Effector memory CD4-positive, alpha-beta T cell (primary cell): Measurements from ENCODE around the gene SPI1.
"Not testable (repeated sequence)": the region's sequence is repeated elsewhere in the genome, so short reads cannot be mapped to it uniquely, and the experiment has no call there.

Experiments used
- DNase-seq, 3 donors: peaks; one replicate each; pipeline ENCODE4 v3.0.0-alpha.2; 2020
- H3K27ac ChIP-seq: 2 replicates; pipeline ENCODE4 v1.7.0; 2013; ENCODE audit warnings: mild to moderate bottlenecking, low read length, moderate library complexity; ENCODE audit not compliant: insufficient read depth, poor library complexity, severe bottlenecking
- H3K27me3 ChIP-seq: replicated peaks from 2 replicates; pipeline ENCODE4 v1.7.0; 2013; ENCODE audit warnings: mild to moderate bottlenecking, low read length; ENCODE audit not compliant: insufficient read depth, control insufficient read depth, poor library complexity, severe bottlenecking
- H3K36me3 ChIP-seq: 2 replicates; pipeline ENCODE4 v1.7.0; 2013; ENCODE audit warnings: mild to moderate bottlenecking, low read length, moderate library complexity; ENCODE audit not compliant: control insufficient read depth, insufficient read depth
- H3K4me1 ChIP-seq: 2 replicates; pipeline ENCODE4 v1.7.0; 2013; ENCODE audit warnings: low read length, mild to moderate bottlenecking; ENCODE audit not compliant: control insufficient read depth, insufficient read depth, poor library complexity, severe bottlenecking
- H3K4me3 ChIP-seq: 2 replicates; pipeline ENCODE4 v1.7.0; 2013; ENCODE audit warnings: low read length, low read depth, mild to moderate bottlenecking; ENCODE audit not compliant: insufficient read depth, poor library complexity, severe bottlenecking
- H3K9me3 ChIP-seq: 2 replicates; pipeline ENCODE4 v1.7.0; 2013; ENCODE audit warnings: mild to moderate bottlenecking, low read length, moderate library complexity; ENCODE audit not compliant: control insufficient read depth

The SPI1 gene

GRCh38 chr11:47342036-47342803 is 36.1 kb downstream of the SPI1 start:
- DNase-seq = no peak
- Histone ChIP-seq H3K9me3 (no peaks in the 10 kb centered on the region), H3K27ac (no peak overlapping the region), H3K4me1 (no peaks in the 10 kb centered on the region), H3K36me3 (no peaks in the 10 kb centered on the region), H3K27me3 (no peaks in the 10 kb centered on the region), H3K4me3 (no peak overlapping the region)

GRCh38 chr11:47340980-47341775 is 37.2 kb downstream of the SPI1 start:
- H3K9me3 ChIP-seq = no peaks in the 10 kb centered on the region
- no peak overlapping the region for H3K27ac ChIP-seq
- H3K4me3 ChIP-seq = no peak overlapping the region
- H3K4me1 ChIP-seq = no peaks in the 10 kb centered on the region
- no peaks in the 10 kb centered on the region for H3K36me3 ChIP-seq
- H3K27me3 ChIP-seq = no peaks in the 10 kb centered on the region
- DNase-seq = no peak

- Histone ChIP-seq H3K27me3 (no peaks in the 10 kb centered on the region), H3K9me3 (no peaks in the 10 kb centered on the region), H3K4me3 (no peak overlapping the region), H3K4me1 (no peaks in the 10 kb centered on the region), H3K27ac (no peak overlapping the region), H3K36me3 (no peaks in the 10 kb centered on the region)
- DNase-seq = no peak
These were observed 38.3 kb downstream of the SPI1 start for GRCh38 chr11:47340010-47340409.

GRCh38 chr11:47338396-47339241 is 39.7 kb downstream of the SPI1 start:
- Histone ChIP-seq H3K36me3 (no peaks in the 10 kb centered on the region), H3K4me3 (no peak overlapping the region), H3K27ac (no peak overlapping the region), H3K9me3 (no peaks in the 10 kb centered on the region), H3K4me1 (no peaks in the 10 kb centered on the region), H3K27me3 (no peaks in the 10 kb centered on the region)
- no peak for DNase-seq

GRCh38 chr11:47337229-47337924 is 41.0 kb downstream of the SPI1 start:
- Histone ChIP-seq H3K27ac (no peak overlapping the region), H3K27me3 (no peaks in the 10 kb centered on the region), H3K4me1 (no peaks in the 10 kb centered on the region), H3K4me3 (no peak overlapping the region), H3K36me3 (no peaks in the 10 kb centered on the region), H3K9me3 (no peaks in the 10 kb centered on the region)
- DNase-seq = no peak

- Histone ChIP-seq H3K4me1 (no peaks in the 10 kb centered on the region), H3K36me3 (no peaks in the 10 kb centered on the region), H3K4me3 (no peak overlapping the region), H3K27ac (no peak overlapping the region), H3K9me3 (no peaks in the 10 kb centered on the region), H3K27me3 (no peaks in the 10 kb centered on the region)
- no peak for DNase-seq
These were observed 41.8 kb downstream of the SPI1 start for GRCh38 chr11:47336595-47336994.

GRCh38 chr11:47335733-47336132 is 42.6 kb downstream of the SPI1 start:
- no peaks in the 10 kb centered on the region for H3K9me3 ChIP-seq
- H3K27ac ChIP-seq = no peak overlapping the region
- H3K4me3 ChIP-seq = no peak overlapping the region
- no peaks in the 10 kb centered on the region for H3K27me3 ChIP-seq
- no peaks in the 10 kb centered on the region for H3K36me3 ChIP-seq
- DNase-seq = no peak
- H3K4me1 ChIP-seq = no peaks in the 10 kb centered on the region

GRCh38 chr11:47334699-47335411 is 43.5 kb downstream of the SPI1 start:
- DNase-seq, H3K27ac ChIP-seq, H3K27me3 ChIP-seq, H3K9me3 ChIP-seq, H3K36me3 ChIP-seq, H3K4me3 ChIP-seq, H3K4me1 ChIP-seq: not testable (repeated sequence)

GRCh38 chr11:47333886-47334443 is 44.4 kb downstream of the SPI1 start:
- no peak overlapping the region for H3K4me3 ChIP-seq
- no peak overlapping the region for H3K27ac ChIP-seq
- DNase-seq = no peak
- peaks cover 12% of the 10 kb centered on the region for H3K36me3 ChIP-seq
- no peaks in the 10 kb centered on the region for H3K4me1 ChIP-seq
- no peaks in the 10 kb centered on the region for H3K27me3 ChIP-seq
- H3K9me3 ChIP-seq = no peaks in the 10 kb centered on the region
